DMS53 (cell line): ENCODE measurements around the gene XIST.
"Not testable (repeated sequence)": the region's sequence is repeated elsewhere in the genome, so short reads cannot be mapped to it uniquely, and the experiment has no call there.

Source experiments
- DNase-seq: peaks from one replicate; lab custom pipeline; 2025; lab: John Stamatoyannopoulos, UW

The XIST gene

GRCh38 chrX:73799888-73800287 lies 52.6 kb downstream of the XIST start:
- no peak for DNase-seq

- DNase-seq: not testable (repeated sequence)
Measured at GRCh38 chrX:73792511-73792910, 60.0 kb downstream of the XIST start.

GRCh38 chrX:73785493-73785892 lies 67.0 kb downstream of the XIST start:
- DNase-seq: no peak
